ENCODE results near the gene HDHD3. TPM values are rescaled to one million over a fixed set of nuclear protein-coding genes. Genes with fewer than 3 reads are reported as not detected.

Gene HDHD3
- total and polyA plus RNA-seq, 8 donors = 18.8 to 80.6 (median 27.4) TPM

- intact Hi-C loops (cut with DNase I) = loop anchor here in 2 of 3 donors (10.0 kb wide), 1 partner anchor 49 kb away; no protein-coding TSS in a partner anchor
- ATAC-seq (no peak), FAIRE-seq (no peak), DNase-seq (no peak)
- no peak overlapping the region for H3K27ac ChIP-seq
- H3K4me3 ChIP-seq = no peak overlapping the region
- TF ChIP-seq CTCF (IDR thresholded peaks at IDR 0.05) = no peak
- no peaks in the 10 kb centered on the region for H3K9me3 ChIP-seq
- no peaks in the 10 kb centered on the region for H3K27me3 ChIP-seq
- peaks cover 0 to 6% (median 3%) of the 10 kb centered on the region in 3 donors for H3K4me1 ChIP-seq
- 31 to 32% methylated on average over 1 of the region's 1 CpG for WGBS, 2 donors
- no peaks in the 10 kb centered on the region for H3K36me3 ChIP-seq
These were observed 31.1 kb downstream of the HDHD3 start for GRCh38 chr9:113345671-113346070.

GRCh38 chr9:113345190-113345589 is 31.6 kb downstream of the HDHD3 start:
- Histone ChIP-seq H3K27me3 (no peaks in the 10 kb centered on the region), H3K4me3 (no peak overlapping the region), H3K9me3 (no peaks in the 10 kb centered on the region), H3K36me3 (no peaks in the 10 kb centered on the region), H3K27ac (no peak overlapping the region), H3K4me1 (peaks cover 0 to 4% (median 3%) of the 10 kb centered on the region in 3 donors)
- TF ChIP-seq CTCF (IDR thresholded peaks at IDR 0.05) = no peak
- 65 to 68% methylated on average over 2 of the region's 2 CpGs for WGBS, 2 donors
- ATAC-seq = no peak
- no peak for FAIRE-seq
- no peak for DNase-seq
- intact Hi-C loops (cut with DNase I) = loop anchor here in 2 of 3 donors (10.0 kb wide), 1 partner anchor 50 kb away; no protein-coding TSS in a partner anchor

GRCh38 chr9:113343732-113344231 is 33.0 kb downstream of the HDHD3 start:
- H3K27ac ChIP-seq = peak overlapping the region in 3 of 4 donors; percentile 53 to 85 (median 82)

GRCh38 chr9:113341712-113342410 is 34.9 kb downstream of the HDHD3 start:
- TF ChIP-seq CTCF (IDR thresholded peaks at IDR 0.05) = no peak
- H3K4me1 ChIP-seq = peaks cover 3 to 8% (median 8%) of the 10 kb centered on the region in 3 donors
- intact Hi-C loops (cut with DNase I) = loop anchor here in 2 of 3 donors (10.0 kb wide), 1 partner anchor 53 kb away; no protein-coding TSS in a partner anchor
- WGBS, 2 donors = 67 to 69% methylated on average over 9 of the region's 9 CpGs
- no peak overlapping the region for H3K4me3 ChIP-seq
- ATAC-seq (no peak), FAIRE-seq (no peak), DNase-seq (peak in 1 of 6 donors; percentile 34)
- no peaks in the 10 kb centered on the region for H3K27me3 ChIP-seq
- H3K27ac ChIP-seq = no peak overlapping the region
- no peaks in the 10 kb centered on the region for H3K36me3 ChIP-seq
- H3K9me3 ChIP-seq = no peaks in the 10 kb centered on the region

More at GRCh38 chr9:113343732-113344231, 33.0 kb downstream of the HDHD3 start:
- Histone ChIP-seq H3K4me3 (no peak overlapping the region), H3K4me1 (peaks cover 3 to 8% (median 7%) of the 10 kb centered on the region in 3 donors), H3K9me3 (no peaks in the 10 kb centered on the region), H3K36me3 (no peaks in the 10 kb centered on the region), H3K27me3 (no peaks in the 10 kb centered on the region)
- ATAC-seq (peak in 3 of 4 donors; percentile 56 to 68 (median 56)), FAIRE-seq (peak; percentile 57), DNase-seq (peak; percentile 50 to 84 (median 66))
- 65 to 67% methylated on average over 1 of the region's 1 CpG for WGBS, 2 donors
- intact Hi-C loops (cut with DNase I) = loop anchor here in 2 of 3 donors (10.0 kb wide), 1 partner anchor 51 kb away; no protein-coding TSS in a partner anchor
- no peak for TF ChIP-seq CTCF (IDR thresholded peaks at IDR 0.05)

Data from pancreas (tissue), 10 donors.